Suprapubic skin (tissue), 3 donors: ENCODE data around the gene MCM6.

Source experiments
- POLR2A ChIP-seq, 2 donors: fragments of 450-650 bp; IDR thresholded peaks; one replicate each; pipeline ENCODE4 v1.6.1; 2017; ENCODE audit warnings: antibody characterized with exemption in 2 of 2, mild to moderate bottlenecking in 2 of 2, moderate library complexity in 2 of 2
- TF ChIP-seq, protein P1 (sequence below), 2 donors: fragments of 200-600 bp in 1 of 2; fragments of 450-650 bp in 1 of 2; sonication (generic) in 1 of 2; IDR thresholded peaks; one replicate each; pipeline ENCODE4 v1.5.1; 2016 to 2019; ENCODE audit warnings: antibody characterized with exemption in 2 of 2, mild to moderate bottlenecking in 1 of 2, moderate library complexity in 1 of 2

DNA sequence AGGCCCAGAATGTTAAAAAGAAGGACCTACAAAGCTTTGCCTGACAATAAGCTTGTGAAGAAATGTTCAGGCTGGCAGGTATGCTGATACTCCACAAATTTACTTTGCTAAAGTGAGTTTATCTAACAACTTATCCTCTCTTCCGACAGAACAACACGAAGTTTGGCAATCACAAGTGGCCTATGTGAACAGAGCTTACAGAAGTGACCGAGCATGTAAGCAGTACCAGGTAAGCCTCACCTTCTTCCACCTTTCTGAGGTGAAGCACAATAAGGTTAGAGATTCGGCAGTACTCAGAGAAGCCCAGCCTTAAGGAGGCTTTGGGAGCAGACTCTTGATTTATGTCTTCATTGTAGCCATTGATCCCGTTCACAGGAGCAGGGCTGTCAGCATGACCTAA, 30.2 kb downstream of the MCM6 start:
- TF ChIP-seq, protein P1, sequence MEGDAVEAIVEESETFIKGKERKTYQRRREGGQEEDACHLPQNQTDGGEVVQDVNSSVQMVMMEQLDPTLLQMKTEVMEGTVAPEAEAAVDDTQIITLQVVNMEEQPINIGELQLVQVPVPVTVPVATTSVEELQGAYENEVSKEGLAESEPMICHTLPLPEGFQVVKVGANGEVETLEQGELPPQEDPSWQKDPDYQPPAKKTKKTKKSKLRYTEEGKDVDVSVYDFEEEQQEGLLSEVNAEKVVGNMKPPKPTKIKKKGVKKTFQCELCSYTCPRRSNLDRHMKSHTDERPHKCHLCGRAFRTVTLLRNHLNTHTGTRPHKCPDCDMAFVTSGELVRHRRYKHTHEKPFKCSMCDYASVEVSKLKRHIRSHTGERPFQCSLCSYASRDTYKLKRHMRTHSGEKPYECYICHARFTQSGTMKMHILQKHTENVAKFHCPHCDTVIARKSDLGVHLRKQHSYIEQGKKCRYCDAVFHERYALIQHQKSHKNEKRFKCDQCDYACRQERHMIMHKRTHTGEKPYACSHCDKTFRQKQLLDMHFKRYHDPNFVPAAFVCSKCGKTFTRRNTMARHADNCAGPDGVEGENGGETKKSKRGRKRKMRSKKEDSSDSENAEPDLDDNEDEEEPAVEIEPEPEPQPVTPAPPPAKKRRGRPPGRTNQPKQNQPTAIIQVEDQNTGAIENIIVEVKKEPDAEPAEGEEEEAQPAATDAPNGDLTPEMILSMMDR (IDR thresholded peaks at IDR 0.05) = no peak
- TF ChIP-seq POLR2A (IDR thresholded peaks at IDR 0.05) = no peak
